GM11168 (cell line): ENCODE data around the gene KLC1.

ENCODE experiments used
- in situ Hi-C: fragments of 300-500 bp; cut with MboI; formaldehyde crosslinking; loops from one replicate; pipeline ENCODE4 v1.12.0; 2022; ENCODE audit warnings: low sequenced_read_pairs; ENCODE audit not compliant: unreplicated experiment

Gene KLC1

DNA sequence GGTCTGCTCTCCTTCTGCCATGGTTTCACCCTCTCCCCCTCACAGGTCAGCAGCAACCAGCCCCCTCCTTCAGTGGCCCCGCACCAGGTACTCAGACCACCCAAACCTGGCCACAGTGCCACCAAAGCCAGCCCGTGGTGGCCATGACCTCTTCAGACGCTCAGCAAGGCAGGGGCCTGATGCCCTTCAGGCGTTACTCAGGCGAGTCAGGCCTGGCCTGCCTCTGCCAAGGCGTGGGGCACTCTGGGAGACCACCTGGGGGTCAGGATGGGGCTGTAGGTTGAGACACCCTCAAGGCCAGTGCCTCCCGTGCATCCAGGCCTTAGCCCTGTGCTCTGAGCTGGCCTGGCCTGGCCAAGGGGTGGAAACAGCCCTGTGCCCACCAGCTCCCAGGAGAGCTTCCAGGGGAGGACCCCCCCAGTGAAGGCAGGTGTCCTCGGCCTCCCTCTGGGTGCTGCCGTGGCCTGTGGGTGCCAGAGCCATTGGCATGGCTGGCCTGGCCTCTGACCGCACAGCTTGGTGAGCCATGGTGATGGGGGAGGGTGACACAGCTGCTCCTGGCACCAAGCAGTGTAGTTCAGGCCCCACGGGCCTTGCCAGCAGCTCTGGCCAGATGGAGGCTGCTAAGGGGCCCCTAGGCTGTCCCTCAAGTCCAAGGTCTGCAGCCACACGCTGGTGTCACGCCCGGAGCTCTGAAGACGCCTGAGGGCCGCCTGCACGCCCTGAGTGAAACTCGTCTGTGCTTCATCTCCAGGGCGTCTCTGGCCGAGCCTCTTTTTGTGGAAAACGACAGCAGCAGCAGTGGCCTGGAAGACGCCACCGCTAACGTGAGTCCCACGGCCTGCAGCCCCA lies 71.1 kb downstream of the KLC1 start:
- in situ Hi-C loops = loop anchor here (25.0 kb wide), 1 partner anchor 113 kb away; no protein-coding TSS in a partner anchor

DNA sequence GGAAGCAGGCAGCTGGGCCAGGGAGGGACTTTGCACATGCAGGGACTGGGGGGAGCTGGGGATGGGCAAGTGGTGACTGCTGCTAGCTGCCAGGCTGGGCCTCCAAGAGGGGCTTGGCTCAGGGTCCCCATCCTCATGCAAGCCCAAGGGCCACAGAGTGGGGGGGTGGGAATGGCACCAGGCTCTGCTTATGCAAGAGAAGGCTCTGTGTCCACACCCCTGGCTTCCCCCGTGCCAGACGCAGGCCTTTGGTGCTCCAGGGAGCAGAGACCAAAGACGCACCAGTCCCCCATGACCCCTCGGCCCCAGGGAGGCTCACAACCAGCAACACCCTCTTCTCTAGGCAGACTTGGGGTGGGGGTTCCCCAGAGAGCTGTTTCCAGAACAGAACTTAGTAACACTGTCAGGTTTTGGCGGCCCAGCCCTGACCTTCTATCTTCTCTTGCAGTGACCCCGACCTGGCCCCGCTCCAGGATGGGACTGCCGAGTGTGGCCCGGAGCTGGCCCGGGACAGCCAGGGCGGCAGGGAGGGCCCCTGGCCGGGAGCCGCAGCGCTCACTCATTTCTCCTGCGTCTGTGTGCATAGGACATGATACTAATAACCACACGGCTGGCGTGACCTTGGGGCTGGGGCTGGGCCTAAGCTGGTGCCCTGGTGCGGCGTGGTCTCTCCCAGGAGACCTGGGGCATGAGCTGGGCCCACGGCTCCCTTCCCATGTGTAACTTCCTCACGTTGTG lies 71.9 kb downstream of the KLC1 start:
- in situ Hi-C loops = no loop called here

DNA sequence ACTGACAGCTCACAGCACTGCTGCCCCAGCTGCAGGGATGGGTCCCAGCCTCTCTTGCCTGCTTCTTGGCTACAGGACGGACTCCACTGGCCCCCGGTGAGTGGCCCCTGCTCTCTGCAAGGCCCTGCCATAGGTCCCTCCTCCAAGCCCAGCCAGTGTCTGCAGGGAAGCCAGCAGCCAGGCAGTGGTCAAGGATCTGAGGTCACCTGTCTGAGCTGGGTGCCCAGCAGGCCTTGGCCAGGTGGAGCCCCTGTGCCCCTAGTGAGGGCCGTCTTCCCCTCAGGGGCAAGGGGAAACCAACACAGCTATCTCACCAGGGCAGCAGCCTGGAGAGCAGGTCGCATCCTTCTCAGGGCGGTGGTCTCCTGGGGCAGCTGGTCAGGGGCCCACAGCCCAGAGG lies 73.1 kb downstream of the KLC1 start:
- in situ Hi-C loops = no loop called here

DNA sequence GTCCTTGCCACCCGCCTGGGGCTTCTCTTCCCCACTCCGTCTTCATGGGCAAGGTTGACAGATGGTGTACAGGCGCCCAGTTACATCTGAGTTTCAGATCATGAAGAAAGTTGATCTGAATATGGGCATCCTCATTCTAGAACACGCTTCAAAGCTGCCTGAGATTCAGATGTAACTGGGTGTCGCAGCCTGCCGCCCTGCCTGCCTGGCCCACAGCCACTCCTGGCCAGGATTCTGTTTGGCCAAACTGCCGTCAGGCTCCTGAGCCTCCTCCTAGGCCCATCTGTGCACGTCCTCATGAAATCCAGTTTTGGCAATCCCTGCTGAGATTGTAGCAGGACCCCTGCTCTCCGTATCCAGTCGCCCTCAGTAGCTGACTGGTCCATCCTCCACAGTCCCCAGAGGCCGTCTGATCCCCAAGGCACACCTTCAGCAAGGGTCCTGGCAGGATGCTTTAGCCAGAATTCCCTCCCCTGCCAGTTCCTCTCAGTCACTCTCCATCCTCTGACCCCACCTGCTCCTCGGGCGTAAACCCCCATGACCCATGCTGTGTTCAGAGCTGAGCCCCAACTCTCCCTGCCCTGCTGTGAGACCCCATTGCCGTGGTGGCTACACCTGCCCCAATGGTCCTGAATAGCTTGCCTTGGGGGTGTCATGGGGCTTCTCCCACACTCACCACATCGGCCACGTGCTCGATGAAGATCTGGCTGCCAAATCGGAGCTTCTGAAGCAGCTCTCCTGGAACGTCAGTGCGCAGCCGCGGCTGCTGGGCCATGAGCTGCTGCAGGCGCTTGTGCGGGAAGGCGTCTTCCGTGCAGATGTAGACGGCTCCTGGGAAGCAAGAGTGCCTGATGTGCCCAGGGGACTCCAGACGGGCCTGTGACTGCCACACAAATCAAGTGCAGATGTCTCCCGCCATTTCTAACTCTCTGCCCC lies 73.8 kb downstream of the KLC1 start:
- in situ Hi-C loops = no loop called here

DNA sequence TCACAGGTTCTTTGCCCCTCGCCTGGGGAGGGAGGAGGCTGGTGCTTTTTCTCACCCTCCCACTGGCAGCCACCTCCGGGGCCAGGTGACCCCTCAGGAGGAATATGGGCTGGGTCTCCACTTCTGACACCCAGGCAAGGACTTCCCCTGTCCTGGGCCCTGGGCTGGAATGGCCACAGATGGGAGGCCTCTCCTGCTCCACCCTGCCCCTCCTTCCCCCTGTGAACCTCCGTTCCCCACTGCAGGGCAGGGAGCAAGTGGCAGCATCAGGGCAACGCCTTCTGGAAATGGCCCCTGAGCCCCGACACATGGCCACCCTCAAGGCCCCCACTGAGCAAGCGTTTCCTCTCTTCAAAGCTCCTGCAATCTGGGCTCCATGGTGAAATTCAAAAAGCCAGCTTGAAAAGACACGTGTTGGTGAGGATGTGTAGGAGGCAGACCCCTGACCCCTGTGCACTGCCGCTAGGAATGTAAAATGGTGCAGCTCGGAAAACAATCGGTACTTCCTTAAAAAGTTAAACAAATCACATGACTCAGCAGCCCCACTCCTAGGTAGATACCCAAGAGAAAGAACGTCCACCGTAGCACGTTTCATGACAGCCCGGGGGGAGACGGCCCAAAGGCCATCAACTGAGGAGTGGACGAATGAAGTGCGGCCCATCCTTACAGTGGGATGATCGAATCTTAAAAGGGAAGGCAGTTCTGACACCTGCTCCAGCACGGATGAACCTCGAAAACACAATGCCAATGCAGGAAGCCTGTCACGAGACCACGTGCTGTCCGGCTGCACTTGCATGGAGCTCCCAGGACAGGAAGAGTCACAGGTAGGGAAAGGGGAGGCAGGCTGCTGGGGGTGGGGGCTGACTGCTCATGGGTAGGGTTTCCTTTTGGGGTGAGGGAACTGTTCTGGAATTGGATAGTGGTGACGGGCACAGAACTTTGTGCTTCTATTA lies 74.7 kb downstream of the KLC1 start:
- in situ Hi-C loops = no loop called here

DNA sequence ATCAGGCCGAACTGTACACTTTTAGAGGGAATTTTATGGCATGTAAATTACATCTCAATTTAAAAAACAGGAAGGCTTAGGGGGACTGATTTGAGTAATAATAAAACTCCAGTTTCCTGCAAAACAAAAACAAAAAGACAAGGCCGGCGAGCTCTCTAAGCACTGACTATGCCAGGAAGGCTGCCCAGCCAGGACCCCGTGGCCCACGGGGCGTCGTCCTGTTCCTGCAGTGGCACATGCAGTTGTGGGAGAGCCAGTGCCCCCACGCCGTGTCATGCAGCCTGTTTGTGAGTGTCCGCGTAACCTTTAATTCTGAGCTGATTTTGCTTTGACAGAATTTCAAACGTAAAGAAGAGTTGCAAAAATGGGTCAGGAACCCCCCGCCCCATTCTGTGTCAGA lies 75.7 kb downstream of the KLC1 start:
- in situ Hi-C loops = no loop called here

DNA sequence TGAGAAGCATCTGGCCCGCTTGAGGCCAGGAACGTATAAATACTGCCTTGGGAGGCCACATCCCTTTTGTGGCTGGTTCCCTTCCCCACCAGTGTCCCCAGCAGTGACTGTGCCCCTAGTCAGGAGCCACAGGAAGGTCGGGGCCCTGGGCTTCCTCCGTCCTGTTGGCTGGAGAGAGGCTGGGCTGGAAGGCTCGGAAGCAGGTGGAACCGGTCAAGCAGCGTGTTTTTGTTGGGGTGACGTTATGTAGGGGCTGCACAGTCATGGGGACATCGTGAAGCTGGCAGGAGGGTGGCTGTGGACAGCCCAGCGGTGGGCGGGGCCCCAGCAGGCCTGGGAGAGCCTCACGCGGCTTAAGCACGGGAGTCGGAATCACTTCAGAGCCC lies 76.1 kb downstream of the KLC1 start:
- in situ Hi-C loops = no loop called here

DNA sequence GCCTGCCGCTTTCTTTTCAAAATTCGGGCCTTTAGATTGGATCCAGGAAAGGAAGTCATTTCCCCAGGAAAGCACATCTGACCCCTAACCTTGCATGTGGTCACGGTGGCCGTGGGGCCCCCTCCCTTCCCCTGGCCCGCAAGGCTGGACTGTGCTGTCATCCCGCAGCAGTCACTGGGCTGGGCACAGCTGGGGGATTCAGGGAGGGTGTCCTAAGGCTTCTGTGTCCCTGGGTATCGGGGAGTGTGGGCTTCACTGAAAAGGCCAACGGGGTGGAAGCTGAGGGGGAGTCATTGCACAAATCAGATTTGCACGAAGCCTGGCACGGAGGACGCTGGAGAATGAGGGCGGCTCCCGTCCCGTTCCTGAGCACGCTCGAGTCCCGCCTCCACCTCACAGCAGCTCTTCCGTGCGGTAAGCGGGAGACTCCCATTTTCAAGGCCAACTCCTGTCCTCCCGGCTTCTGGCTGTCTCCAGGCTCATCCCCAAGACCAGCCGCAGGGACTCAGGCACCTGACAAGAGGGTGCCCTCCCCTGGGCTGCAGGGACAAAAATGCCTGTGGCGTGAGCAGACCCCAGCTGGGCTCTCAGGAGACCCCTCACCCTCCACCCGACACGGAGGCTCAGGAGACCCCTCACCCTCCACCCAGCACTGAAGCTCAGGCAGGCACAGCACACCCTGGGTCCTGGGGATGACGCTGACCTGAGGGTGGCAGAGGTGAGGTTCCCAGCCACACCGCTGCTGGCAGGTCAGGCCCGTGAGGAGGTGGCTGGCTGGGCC lies 76.7 kb downstream of the KLC1 start:
- in situ Hi-C loops = no loop called here

DNA sequence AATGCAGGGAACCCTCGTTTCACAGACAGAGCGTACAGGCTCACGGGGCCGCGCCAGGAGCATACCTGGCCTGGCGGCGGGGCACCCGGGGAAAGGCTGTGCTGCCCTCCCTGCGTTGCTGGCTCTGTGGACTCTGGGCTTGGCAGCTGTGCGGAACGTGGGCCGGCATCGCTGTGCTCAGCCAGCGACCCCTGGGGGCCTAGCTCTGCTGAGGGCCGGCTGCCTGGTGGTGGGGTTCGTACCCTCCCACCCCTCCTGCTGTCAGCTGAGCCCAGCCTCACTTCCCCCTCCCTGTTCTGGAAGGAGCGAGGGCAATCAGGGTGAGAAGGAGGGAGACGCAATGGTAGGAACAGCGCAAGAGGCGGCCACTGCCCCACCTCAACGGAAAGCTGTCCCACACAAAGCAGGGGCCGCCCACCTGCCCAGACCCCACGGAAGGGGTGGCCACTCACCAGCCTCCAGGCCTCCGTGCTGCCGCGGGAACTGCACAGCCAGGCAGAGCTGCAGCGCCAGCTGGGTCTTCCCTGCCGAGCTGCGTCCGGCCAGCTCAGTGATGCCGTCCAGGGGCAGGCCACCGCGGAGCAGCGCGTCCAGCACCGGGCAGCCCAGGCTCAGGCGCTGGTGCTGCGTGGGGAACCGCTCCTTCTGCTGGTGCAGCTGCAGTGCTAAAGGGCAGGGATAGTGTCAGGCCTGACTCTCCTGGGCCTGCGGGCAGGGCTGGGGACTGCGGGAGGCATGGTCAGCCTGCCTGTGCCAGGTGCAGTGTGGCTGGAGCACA lies 77.7 kb downstream of the KLC1 start:
- in situ Hi-C loops = no loop called here

DNA sequence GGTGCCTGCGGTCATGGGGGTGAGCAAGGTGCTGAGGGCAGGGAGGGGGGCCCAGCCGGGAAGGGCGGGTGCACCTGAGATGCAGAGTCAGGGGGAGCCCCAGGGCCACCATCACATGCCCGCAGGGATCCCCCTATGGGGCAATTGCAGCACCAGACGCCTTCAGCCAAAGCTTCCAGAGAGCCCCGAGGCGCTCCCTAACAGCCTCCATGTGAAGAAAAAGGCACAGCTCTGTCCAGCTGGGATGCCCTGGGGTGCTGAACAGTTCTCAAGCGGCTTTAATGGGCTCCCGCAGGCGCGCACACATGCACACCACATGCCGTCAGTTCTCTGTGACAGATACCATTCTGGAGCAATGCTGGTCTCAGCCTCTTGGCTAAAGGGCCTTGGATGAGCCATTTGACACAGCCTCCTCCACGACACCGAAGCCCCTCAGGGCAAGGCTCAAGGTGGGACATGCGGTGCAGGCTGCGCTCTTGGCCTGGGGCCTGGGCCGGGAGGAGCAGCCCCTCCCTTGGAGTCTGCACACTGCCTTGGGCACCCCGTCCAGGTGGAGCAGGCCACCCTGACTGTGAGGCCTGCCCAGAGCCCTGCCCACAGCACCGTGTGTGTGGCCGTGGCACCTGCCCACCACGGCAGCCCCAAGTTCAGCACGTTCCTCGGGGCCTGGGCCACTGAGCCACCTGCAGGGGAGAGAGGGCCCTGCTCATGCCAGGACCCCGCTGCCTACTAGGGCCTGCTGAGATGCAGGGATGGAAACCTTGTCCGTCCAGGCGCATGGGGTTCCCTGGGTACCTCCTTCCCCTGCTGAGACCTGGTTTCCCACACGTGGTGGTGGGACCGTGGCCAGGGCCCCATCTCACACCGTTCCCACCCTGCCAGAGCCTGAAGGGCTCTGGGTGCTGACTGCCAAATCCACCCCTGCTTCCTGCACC lies 78.6 kb downstream of the KLC1 start:
- in situ Hi-C loops = no loop called here

DNA sequence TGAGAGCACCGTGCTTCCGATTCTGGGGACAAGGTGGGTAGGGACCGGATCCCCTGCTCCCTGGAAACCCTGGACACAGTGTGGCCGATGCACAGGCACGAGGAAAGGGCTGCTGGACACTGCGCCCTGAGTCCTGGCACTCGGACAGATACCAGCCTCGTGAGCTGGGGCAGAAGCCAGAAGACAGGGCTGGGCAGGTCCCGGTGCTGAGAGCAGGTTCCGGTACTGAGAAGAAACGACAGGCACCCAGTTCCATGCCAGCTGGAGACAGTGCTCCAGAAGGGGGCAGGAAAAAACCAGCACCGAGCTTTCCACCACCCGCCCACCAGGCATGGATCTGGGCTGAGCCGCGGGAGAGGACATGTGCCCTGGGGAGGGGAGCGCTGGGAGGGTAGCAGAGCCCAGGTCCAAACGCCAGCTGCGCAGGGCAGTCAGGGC lies 79.8 kb downstream of the KLC1 start:
- in situ Hi-C loops = no loop called here

DNA sequence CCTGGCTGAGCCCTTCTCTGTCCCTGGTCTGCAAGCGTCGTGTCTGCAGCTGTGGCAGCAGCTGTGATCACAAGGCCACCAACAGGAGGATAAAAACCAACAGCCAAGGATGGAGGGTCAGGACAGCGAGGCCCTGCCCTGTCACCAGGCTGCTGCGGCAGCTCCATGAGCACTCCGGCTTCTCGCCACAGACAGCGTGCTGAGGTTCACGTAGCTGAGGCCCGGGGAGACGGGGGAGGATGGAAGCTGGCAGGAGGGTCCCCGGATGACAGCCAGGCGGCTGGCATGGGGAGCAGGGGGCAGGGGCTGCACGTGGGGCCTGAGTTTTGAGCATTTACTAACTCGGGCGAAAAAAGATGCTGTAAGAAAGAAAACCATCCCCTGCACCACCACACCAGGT lies 80.8 kb downstream of the KLC1 start:
- in situ Hi-C loops = no loop called here

DNA sequence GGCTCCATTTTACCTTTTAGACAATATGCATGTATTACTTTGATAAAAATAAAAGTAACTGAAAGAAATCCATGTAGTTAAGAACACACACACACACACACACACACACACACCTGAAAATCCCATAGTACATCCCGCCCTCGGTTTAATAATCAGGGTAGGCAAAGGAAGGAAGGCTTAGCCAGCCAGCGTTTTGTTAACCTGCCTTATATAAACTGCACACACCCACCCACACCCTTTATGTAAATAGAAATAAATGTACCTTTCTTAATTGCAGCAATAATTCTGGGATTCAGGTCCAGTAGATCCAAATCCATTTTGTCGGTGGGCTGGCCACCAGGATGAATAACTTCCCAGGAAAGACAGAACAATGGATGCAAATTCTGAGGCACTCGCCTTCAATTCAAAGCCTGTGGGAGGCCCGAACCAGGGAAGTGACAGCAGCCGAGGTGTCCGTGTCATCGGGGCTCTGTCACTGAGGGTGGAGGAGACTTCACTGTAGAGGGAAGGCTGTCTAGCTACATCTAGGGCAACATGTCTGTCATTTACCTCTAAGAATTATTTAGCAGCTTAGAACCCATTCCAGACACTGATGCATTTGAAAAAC lies 81.9 kb downstream of the KLC1 start:
- in situ Hi-C loops = no loop called here

DNA sequence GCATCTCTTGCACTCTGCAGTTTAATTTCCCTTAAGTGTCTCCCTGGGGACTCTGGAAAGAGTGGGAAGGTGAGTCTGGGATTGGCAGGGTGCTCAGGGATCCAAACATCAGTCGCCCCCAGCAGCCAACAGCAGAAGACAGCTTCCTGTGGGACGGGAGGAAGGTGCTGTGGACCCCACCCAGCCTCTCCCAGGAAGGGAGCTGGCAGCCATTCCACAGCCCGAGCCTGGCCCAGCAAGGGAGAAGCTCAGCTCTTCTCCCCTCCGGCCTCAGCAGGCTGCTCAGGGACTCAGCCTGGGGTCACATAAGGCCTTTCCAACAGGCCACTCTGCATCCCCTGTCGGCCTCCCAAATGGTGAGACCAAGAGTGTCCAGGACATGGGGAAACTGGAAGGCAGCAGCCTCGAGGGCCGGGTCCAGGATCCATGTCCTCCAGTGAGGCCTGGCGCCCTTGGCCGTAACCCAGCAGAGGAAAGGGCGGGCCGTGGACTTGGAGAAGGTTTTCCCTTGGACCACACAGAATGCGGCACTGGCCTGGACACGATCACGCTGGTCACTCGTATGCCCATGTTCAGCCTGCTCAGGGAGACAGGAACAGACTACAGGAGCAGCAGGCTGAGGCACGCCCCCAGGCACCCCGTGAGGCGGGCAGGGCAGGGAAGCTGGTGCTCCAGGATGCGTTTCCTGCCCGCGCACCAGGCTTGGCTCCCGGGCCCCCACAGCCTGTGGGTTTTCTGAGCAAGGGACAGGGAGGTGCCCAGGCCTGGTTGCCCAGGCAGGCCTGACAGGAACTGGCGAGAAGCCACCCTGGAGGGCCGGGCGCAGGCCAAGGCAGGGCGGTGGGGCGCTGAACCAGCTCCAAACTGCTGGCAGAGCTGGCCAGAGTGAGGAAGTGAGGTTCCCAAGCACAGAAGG lies 82.8 kb downstream of the KLC1 start:
- in situ Hi-C loops = no loop called here

DNA sequence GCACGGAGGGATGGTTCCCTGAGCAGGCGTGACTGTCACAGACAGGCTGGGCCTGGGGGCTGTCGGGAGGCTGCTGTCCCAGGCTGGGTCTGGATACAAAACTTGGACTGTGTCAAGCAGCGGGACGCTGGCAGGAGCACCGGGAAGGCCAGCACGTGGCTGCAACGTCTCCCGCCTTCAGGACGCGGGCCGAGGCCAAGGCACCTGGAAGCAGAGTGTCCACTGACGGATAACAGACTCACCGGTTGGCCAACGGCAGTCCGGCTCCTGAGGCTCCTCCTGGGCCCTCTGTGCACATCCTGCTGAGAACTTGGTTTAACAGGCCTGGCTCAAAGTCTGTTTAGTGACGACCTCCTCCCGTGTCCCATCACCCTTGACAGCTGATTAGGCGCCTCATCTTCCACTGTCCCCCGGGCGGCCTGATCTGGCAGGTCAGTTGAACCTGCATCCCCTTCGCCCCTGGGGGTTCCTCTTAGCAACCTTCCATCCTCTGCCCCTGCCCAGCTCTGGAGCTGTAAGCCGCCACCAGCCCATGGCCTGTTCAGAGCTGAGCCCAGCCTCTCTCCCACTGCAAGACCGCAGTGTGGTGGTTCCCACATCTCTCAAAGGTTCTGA lies 83.7 kb downstream of the KLC1 start:
- in situ Hi-C loops = no loop called here
